Liver (tissue), 3 donors: ENCODE results near the gene RPTOR.

Source experiments
- EGR1 ChIP-seq, 2 donors: IDR thresholded peaks; 2 replicates each; pipeline ENCODE4 v1.6.1; 2016 to 2018; ENCODE audit warnings: antibody characterized with exemption in 2 of 2, low read depth in 2 of 2
- FOXA1 ChIP-seq: IDR thresholded peaks from 2 replicates; pipeline ENCODE4 v1.6.1; 2016; ENCODE audit warnings: antibody characterized with exemption
- GABPA ChIP-seq, 2 donors: IDR thresholded peaks in 1 of 2; conservative IDR thresholded peaks in 1 of 2; 2 replicates each; pipeline ENCODE4 v1.6.1; 2016; ENCODE audit warnings: antibody characterized with exemption in 2 of 2, mild to moderate bottlenecking in 1 of 2, moderate library complexity in 1 of 2
- HNF4A ChIP-seq, 2 donors: conservative IDR thresholded peaks; 2 replicates each; pipeline ENCODE4 v1.6.1; 2016; ENCODE audit warnings: antibody characterized with exemption in 2 of 2, mild to moderate bottlenecking in 2 of 2
- HNF4G ChIP-seq: IDR thresholded peaks from 2 replicates; pipeline ENCODE4 v1.6.1; 2016; ENCODE audit warnings: antibody characterized with exemption
- RAD21 ChIP-seq, 2 donors: IDR thresholded peaks; 2 replicates each; pipeline ENCODE4 v1.6.1; 2016; ENCODE audit warnings: antibody characterized with exemption in 2 of 2, mild to moderate bottlenecking in 2 of 2
- SP1 ChIP-seq: IDR thresholded peaks from 2 replicates; pipeline ENCODE4 v1.6.1; 2018; ENCODE audit warnings: antibody characterized with exemption, mild to moderate bottlenecking
- TAF1 ChIP-seq: conservative IDR thresholded peaks from 2 replicates; pipeline ENCODE4 v1.6.1; 2016; ENCODE audit warnings: antibody characterized with exemption, mild to moderate bottlenecking
- TF ChIP-seq, protein P1 (sequence below): fragments of 150-350 bp; IDR thresholded peaks from 2 replicates; pipeline ENCODE4 v1.5.1; 2017; ENCODE audit warnings: improper control_type of control experiment, low read depth, low read length; ENCODE audit not compliant: missing input control
- TF ChIP-seq, protein P2 (sequence below): IDR thresholded peaks from 2 replicates; pipeline ENCODE4 v1.6.1; 2016; ENCODE audit warnings: antibody characterized with exemption, mild to moderate bottlenecking
- TF ChIP-seq, protein P3 (sequence below): IDR thresholded peaks from 2 replicates; pipeline ENCODE4 v1.6.1; 2016; ENCODE audit warnings: antibody characterized with exemption
- TF ChIP-seq, protein P4 (sequence below): IDR thresholded peaks from 2 replicates; pipeline ENCODE4 v1.6.1; 2016; ENCODE audit warnings: antibody characterized with exemption
- donor health status: healthy.
- donor health status: healthy.

DNA sequence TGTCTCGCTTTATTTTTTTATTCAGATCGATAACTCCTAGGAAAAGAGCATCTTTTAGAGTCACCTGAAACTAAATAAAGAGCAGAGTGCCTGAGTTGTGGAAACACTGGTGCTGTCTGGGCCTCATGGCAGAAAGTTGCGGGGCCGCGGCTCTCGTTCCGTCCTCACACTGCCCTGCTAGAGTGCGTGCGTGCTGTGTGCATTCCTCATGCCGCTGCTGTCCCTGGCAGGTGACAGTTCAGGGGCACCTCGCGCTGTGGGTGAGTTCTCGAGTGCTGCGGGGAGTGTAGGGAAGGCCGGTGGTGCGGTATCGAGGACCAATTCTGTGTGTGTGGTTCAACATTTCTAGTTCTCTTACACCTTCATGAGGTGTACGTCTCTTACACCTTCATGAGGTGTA is 136.6 kb downstream of the RPTOR start:
- TF ChIP-seq, protein P1, sequence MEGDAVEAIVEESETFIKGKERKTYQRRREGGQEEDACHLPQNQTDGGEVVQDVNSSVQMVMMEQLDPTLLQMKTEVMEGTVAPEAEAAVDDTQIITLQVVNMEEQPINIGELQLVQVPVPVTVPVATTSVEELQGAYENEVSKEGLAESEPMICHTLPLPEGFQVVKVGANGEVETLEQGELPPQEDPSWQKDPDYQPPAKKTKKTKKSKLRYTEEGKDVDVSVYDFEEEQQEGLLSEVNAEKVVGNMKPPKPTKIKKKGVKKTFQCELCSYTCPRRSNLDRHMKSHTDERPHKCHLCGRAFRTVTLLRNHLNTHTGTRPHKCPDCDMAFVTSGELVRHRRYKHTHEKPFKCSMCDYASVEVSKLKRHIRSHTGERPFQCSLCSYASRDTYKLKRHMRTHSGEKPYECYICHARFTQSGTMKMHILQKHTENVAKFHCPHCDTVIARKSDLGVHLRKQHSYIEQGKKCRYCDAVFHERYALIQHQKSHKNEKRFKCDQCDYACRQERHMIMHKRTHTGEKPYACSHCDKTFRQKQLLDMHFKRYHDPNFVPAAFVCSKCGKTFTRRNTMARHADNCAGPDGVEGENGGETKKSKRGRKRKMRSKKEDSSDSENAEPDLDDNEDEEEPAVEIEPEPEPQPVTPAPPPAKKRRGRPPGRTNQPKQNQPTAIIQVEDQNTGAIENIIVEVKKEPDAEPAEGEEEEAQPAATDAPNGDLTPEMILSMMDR: no peak
- TF ChIP-seq EGR1 (IDR thresholded peaks at IDR 0.05; ENCODE audit: low read depth in 2 of 2) (no peak), RAD21 (IDR thresholded peaks at IDR 0.05) (no peak), GABPA (IDR thresholded peaks at IDR 0.05 in 1 of 2, conservative IDR thresholded peaks at IDR 0.05 in 1 of 2) (no peak), HNF4A (conservative IDR thresholded peaks at IDR 0.05) (no peak), SP1 (no peak), TAF1 (no peak), FOXA1 (no peak), HNF4G (no peak)
- TF ChIP-seq, protein P2, sequence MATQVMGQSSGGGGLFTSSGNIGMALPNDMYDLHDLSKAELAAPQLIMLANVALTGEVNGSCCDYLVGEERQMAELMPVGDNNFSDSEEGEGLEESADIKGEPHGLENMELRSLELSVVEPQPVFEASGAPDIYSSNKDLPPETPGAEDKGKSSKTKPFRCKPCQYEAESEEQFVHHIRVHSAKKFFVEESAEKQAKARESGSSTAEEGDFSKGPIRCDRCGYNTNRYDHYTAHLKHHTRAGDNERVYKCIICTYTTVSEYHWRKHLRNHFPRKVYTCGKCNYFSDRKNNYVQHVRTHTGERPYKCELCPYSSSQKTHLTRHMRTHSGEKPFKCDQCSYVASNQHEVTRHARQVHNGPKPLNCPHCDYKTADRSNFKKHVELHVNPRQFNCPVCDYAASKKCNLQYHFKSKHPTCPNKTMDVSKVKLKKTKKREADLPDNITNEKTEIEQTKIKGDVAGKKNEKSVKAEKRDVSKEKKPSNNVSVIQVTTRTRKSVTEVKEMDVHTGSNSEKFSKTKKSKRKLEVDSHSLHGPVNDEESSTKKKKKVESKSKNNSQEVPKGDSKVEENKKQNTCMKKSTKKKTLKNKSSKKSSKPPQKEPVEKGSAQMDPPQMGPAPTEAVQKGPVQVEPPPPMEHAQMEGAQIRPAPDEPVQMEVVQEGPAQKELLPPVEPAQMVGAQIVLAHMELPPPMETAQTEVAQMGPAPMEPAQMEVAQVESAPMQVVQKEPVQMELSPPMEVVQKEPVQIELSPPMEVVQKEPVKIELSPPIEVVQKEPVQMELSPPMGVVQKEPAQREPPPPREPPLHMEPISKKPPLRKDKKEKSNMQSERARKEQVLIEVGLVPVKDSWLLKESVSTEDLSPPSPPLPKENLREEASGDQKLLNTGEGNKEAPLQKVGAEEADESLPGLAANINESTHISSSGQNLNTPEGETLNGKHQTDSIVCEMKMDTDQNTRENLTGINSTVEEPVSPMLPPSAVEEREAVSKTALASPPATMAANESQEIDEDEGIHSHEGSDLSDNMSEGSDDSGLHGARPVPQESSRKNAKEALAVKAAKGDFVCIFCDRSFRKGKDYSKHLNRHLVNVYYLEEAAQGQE: no peak
- TF ChIP-seq, protein P3, sequence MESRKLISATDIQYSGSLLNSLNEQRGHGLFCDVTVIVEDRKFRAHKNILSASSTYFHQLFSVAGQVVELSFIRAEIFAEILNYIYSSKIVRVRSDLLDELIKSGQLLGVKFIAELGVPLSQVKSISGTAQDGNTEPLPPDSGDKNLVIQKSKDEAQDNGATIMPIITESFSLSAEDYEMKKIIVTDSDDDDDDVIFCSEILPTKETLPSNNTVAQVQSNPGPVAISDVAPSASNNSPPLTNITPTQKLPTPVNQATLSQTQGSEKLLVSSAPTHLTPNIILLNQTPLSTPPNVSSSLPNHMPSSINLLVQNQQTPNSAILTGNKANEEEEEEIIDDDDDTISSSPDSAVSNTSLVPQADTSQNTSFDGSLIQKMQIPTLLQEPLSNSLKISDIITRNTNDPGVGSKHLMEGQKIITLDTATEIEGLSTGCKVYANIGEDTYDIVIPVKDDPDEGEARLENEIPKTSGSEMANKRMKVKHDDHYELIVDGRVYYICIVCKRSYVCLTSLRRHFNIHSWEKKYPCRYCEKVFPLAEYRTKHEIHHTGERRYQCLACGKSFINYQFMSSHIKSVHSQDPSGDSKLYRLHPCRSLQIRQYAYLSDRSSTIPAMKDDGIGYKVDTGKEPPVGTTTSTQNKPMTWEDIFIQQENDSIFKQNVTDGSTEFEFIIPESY: no peak
- TF ChIP-seq, protein P4, sequence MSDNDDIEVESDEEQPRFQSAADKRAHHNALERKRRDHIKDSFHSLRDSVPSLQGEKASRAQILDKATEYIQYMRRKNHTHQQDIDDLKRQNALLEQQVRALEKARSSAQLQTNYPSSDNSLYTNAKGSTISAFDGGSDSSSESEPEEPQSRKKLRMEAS: no peak
